NOMO-1 treated with dmso at 0.1 percent for 144 hours (cell line): Measurements from ENCODE around the gene TPSAB1.
"Not testable (repeated sequence)": the region's sequence is repeated elsewhere in the genome, so short reads cannot be mapped to it uniquely, and the experiment has no call there.

ENCODE experiments used
- DNase-seq: peaks from one replicate; lab custom pipeline; 2025; ENCODE audit not compliant: unreplicated experiment; lab: John Stamatoyannopoulos, UW

Gene TPSAB1

GRCh38 chr16:1264345-1265089 lies 24.0 kb downstream of the TPSAB1 start:
- DNase-seq, result no peak

DNA sequence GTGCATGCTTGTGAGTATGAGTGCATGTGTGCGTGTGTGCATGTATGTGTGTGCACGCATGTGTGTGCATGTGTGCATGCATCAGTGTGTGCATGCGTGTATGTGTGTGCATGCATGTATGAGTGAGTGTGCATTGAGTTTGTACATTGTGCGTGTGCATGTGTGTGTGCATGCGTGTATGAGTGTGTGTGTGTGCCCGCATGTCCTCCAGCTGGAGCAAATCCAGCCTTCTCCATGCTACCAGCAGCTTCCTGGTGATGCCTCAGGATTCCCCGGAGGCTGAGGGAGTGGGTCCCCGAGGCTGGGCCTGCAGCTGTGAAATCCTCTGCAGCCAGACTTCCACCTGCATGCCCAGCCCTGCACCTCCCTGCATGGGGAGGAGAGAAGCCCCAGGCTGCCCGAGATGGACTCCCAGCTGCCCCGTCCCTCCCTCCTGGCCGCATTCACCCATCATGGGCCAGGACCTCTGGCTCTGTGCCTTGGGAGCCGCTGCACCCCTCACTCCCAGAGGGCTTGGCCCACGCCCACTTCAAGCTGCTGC lies 24.7 kb downstream of the TPSAB1 start:
- no peak for DNase-seq

DNA sequence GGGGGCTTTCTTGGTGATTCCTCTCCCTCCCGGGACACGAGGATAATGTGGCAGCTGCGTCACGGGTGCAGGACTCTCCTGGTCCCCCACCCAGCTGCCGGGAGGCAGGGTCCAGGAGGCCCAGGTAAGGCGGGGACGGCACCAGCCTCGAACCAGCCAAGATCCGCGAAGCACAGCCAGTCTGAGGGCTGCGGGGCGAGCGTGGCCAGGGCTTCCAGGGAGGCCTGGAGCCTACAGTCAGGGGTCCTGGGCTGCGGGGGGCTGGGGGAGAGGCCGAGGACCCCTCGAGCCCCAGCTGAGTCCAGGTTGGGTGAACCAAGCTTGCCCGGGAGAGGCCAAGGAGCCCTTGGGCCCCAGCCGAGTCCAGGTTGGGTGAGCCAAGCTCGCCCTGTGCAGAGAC lies 25.3 kb downstream of the TPSAB1 start:
- DNase-seq, result no peak

- not testable (repeated sequence) for DNase-seq
Measured at GRCh38 chr16:1269418-1269817, 28.9 kb downstream of the TPSAB1 start.

DNA sequence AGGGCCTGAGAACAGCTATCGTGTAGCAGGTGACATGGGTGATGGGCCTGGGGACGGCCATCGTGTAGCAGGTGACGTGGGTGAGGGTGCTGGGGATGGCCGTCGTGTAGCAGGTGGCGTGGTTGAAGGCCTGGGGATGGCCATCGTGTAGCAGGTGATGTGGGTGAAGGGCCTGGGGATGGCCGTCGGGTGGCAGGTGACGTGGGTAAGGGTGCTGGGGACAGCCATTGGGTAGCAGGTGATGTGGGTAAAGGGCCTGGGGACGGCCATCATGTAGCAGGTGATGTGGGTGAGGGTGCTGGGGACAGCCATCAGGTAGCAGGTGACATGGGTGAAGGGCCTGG lies 30.8 kb downstream of the TPSAB1 start:
- no peak for DNase-seq

- not testable (repeated sequence) for DNase-seq
Measured at GRCh38 chr16:1271724-1272413, 31.4 kb downstream of the TPSAB1 start.

- no peak for DNase-seq
Measured at GRCh38 chr16:1272453-1273198, 32.1 kb downstream of the TPSAB1 start.

DNA sequence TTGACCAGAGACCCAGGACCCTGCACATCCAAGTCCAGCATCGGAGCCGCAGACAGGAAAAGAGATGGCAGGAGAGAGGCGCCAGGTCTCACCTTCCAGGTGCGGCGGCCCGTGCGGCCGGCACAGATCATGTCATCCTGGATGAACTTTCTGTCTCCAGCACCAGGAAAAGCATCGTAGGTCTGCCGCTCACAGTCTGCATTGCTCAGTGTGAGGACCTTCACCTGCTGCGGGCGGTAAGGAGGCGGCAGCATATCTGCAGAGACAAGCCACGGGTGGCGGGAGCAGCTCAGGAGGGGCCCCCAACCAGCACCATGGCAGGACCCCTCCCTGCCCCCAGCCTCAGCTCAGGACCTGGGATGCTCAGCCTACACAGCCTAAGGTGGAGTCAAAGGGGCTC lies 33.3 kb downstream of the TPSAB1 start:
- no peak for DNase-seq

GRCh38 chr16:1274767-1275166 lies 34.3 kb downstream of the TPSAB1 start:
- DNase-seq, result no peak

DNA sequence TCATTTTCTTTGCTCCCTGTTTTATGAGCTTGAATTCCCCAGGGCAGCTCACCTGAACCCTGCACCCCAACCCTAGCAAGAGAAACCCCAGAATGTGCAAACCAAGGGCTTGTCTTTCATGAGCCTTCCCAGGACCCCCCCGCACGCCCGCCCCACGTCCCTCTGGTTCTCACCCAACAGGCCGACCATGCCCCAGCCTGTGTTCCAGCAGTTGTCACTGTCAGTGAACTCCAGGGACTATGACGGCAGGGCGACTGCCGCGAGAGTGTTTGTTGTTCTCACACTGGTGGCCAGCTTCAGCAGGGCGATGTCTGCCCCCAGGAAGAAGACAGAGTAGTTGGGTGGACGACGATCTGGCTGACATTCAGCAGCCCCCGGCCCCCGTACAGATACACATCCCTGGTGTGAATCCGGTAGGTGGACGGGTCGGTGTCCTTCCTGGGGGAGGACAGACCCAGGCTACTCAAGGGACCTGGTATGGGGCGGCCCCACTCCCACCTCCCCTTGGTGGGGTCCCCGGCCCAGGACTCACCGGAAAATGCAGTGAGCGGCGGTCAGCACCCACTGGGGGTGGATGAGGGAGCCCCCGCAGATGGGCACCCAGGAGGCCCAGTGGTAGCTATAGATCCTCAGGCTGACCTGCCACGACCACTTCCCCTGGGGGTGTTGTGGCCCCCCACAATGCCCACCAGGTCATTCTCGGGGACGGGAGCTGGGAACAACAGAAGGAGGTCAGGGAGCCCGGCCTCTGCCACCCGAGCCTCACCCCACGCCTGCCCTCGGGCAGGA lies 35.5 kb downstream of the TPSAB1 start:
- DNase-seq, result no peak

DNA sequence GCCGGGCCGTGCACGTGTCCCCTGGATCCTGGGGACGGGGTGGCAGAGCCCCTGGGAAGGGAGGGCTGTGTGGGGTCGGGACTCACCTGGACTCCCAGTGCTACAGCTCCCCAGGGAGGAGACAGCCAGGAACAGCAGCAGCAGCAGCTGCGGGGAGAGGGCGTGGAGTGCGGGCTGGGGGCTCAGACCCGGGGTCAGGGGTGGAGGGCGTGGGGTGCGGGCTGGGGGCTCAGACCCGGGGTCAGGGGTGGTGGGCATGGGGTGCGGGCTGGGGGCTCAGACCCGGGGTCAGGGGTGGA lies 36.0 kb downstream of the TPSAB1 start:
- DNase-seq, result no peak

DNA sequence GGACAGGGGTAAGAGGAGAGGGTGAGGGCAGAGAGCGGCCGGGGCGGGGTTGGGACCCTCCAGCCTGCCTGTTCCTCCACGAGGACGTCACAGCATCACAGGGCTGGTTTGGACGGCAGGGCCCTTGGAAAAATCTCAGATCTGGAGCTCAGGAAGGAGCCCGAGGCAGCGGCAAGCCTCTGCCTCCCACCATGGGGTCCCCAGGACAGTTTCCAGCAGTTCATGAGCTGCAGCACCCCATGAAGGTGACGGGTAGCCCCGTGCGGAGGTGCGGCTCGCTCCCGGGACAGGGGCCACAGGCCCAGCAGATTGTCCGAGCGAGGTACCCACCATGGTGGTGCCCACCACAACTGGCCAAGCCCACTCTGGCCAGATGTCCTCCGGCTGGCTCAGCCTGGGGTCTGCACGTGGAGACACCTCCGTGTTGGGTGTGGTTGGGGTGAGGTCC lies 36.7 kb downstream of the TPSAB1 start:
- DNase-seq, result no peak

- no peak for DNase-seq
Measured at GRCh38 chr16:1277617-1278282, 37.2 kb downstream of the TPSAB1 start.

- DNase-seq, result no peak
Measured at GRCh38 chr16:1278477-1278876, 38.0 kb downstream of the TPSAB1 start.

- DNase-seq, result no peak
Measured at GRCh38 chr16:1279081-1279944, 38.8 kb downstream of the TPSAB1 start.

GRCh38 chr16:1279945-1280589 lies 39.6 kb downstream of the TPSAB1 start:
- DNase-seq, result no peak

- DNase-seq, result no peak
Measured at GRCh38 chr16:1280783-1281182, 40.3 kb downstream of the TPSAB1 start.

GRCh38 chr16:1281517-1281916 lies 41.0 kb downstream of the TPSAB1 start:
- no peak for DNase-seq

DNA sequence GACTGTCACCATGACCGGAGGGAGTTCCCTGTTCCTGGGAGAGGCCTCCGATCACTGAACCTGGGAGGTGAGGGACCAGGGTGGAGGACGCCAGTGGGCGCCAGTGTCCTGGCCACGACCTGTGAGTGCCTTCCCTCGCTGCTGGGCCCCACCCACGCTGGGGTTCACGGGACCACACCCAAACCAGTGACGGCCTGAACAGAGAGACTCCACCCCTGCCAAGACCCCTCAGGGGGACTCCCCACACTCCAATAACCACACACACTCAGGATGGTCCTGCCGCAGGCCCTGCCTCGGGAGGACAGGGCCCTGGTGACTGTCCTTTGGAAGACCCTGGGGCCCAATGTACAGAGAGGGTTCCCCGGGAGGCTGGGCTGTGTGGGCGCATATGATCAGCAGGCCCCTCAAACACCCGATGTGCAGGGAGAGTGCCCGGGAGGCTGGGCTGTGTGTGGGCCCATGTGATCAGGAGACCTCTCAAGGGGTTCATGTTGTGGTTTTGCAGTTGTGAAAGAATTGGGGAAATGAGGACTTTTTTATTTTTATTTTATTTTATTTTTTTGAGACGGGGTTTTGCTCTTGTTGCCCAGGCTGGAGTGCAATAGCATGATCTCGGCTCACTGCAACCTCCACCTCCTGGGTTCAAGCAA lies 41.9 kb downstream of the TPSAB1 start:
- DNase-seq, result no peak
